Measurements from ENCODE around the gene TCF3.

GRCh38 chr19:1624458-1624857, 28.0 kb downstream of the TCF3 start:
- no peak for TF ChIP-seq EZH2 (IDR thresholded peaks at IDR 0.05; ENCODE audit: borderline replicate concordance, low read depth, low read length, severe bottlenecking)
- TF ChIP-seq, protein P1, sequence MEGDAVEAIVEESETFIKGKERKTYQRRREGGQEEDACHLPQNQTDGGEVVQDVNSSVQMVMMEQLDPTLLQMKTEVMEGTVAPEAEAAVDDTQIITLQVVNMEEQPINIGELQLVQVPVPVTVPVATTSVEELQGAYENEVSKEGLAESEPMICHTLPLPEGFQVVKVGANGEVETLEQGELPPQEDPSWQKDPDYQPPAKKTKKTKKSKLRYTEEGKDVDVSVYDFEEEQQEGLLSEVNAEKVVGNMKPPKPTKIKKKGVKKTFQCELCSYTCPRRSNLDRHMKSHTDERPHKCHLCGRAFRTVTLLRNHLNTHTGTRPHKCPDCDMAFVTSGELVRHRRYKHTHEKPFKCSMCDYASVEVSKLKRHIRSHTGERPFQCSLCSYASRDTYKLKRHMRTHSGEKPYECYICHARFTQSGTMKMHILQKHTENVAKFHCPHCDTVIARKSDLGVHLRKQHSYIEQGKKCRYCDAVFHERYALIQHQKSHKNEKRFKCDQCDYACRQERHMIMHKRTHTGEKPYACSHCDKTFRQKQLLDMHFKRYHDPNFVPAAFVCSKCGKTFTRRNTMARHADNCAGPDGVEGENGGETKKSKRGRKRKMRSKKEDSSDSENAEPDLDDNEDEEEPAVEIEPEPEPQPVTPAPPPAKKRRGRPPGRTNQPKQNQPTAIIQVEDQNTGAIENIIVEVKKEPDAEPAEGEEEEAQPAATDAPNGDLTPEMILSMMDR (IDR thresholded peaks at IDR 0.05; ENCODE audit: borderline replicate concordance, extremely low read depth, low read length, poor library complexity, severe bottlenecking): peak; percentile 77
